HG02798 (cell line): ENCODE measurements around the gene KSR1.

Experiments
- ATAC-seq: cut with Tn5 transposase; IDR thresholded peaks from one replicate; pipeline ENCODE4 v1.9.1; 2021; ENCODE audit warnings: mild to moderate bottlenecking; ENCODE audit not compliant: unreplicated experiment, poor library complexity

Gene KSR1

DNA sequence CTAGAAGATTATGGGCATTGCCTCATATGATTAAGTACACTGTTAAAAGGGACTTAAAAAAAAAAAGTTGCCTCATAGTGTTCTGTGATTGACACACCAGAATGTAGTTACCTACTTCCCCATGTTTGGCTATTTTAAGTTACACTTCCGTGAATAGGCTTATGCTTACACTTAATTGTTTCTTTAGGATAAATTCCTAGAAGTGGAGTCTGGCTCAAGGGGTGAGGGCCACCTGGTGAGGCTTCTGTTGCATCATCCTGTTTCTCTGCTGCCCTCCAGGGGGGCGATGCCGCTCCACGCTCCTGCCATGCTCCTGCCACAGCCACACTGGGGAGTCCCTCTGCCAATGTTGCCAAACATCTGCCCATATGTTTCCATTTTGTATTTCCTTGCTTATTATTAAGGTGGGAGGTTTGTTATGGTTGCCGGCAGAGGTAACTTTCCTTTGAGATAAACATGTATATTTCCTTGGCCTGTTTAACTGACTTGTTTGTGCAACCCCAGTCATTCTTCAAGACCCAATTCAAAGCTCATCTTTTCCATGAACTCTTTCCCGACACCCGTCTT lies 73.1 kb downstream of the KSR1 start:
- no peak for ATAC-seq

DNA sequence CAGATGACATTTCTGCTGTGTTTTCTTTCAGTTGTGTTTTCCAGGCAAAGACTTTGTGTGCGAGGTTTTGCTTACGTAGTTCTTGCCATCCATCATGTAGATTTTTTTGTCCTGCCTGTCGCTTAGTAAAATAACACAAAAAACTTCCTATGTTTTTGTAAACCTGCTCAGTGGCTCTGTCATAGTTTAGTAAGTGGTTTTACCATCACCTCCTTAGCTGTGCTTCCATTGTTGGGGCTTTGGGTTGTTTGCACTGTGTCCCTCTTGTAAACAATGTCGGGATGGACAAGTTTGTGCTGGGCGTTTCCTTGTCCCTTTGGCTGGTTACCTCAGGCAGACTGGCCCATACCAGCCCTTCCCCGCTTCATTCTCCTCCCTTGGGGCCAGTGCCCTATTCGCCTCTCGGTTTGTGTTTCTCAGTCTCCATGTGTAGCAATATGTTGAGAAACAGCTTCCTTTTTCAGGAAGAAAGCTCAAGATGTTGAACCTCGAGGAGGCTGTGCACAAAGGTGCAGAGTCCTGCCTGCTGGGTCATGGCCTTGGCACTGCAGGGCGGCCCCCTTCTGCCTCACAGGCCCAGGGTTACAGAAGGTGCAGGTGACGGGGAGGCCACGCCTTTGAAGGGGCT lies 74.6 kb downstream of the KSR1 start:
- ATAC-seq: peak; percentile 27

GRCh38 chr17:27531469-27531961 lies 75.3 kb downstream of the KSR1 start:
- peak; percentile 48 for ATAC-seq

DNA sequence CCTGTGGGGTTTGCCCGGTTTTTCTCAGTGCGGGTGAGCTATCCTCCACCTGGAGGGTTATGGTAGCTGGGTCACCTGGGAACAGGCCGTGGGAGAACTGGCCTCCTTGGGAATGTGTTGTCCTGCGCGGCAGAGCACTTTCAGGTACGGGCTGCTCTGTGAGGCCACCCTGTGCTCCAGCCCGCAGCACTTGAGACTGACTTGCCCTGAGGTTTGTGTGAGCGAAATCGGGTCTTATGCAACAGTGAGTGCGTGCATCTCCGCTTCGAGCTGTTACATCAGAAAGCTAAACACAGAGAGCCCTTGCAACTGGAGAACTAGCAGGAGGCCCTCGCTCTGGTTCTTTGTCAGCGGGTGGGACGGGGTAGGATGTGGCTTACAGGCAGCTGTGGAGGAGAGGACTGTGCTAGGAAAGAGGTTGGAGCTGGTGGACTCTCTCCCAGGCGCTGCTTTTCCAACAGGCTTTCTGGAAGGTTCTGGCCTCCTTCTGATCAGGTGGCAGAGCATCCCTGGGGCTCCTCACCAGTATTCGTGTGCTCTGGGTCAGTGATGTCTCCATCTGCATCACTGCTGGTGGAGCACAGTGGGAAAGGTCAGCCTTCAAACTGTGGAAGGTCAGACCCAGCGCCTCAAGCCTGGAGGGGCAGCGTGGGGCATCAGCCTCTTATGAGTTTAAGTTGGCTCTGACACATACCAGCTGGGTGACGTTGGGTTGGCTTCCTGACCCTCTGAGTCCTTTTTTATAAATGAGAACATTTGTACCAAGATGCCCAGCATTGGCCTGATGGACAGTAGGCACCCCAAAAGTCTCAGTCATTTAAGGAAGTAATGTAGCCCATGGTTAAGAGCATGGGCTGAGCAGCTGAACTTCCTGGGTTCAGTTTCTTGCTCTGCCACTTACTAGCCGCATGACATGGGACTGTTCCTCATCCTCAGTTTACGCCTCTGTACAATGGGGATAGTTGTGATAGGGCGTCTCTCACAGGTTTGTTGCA lies 76.3 kb downstream of the KSR1 start:
- ATAC-seq: no peak

- no peak for ATAC-seq
Observed at GRCh38 chr17:27533874-27534815, 77.9 kb downstream of the KSR1 start.

DNA sequence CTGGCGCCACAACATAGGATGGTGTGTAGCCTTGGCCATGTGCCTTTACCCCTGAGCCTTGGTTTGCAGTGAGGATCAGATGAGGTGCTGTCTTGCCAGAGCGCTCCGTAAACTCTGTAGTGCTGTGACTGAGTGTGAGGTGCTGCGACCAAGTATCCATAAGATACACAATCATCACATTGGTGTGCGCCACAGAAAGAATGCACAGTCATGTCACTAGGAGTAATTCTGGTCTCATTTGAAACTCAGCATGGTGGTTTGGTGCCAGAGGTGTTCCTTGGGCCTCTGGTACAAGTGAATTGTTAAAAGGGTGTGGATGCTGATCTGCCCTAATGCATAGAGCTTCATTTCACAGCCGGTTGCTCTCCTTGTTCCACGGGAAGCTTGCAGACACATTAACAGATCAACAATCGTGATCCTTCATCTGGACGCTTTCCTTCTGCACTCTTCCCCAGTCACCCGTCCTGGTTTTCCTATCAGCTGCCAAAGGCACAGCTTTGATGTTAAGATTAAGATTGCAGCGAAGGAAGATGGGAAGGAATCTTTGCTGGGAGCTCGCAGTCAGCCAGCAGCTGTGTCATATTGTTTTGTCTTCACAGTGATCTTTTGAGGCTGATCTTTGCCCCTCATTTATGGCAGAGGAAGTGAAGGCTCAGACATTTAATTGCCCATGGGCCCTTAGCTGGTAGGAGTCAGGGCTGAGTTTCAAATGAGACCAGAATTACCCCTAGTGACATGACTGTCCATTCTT lies 79.1 kb downstream of the KSR1 start:
- ATAC-seq: no peak

- ATAC-seq: no peak
Observed at GRCh38 chr17:27535975-27536374, 79.7 kb downstream of the KSR1 start.

- ATAC-seq: no peak
Observed at GRCh38 chr17:27536781-27537180, 80.5 kb downstream of the KSR1 start.

GRCh38 chr17:27538156-27538955 lies 82.1 kb downstream of the KSR1 start:
- ATAC-seq: no peak

DNA sequence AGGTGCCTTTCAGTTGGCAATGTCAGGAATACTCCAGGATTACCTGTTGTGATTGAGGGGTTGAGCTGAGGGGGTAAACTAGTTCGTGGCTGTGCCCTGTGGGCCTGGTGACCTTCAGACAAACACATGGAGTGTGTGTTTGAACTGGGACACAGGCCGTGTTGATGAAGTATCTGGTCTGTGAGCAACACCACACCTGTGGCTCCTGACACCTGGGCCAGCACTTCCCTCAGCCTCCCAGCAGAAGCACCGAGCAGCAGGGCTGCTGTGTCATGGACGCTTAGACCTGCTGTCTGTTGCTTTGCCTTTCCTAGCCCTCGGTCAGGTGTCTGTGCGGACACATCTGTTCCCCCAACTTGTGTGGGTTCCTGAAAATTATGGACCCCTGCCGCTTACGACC lies 82.9 kb downstream of the KSR1 start:
- no peak for ATAC-seq

DNA sequence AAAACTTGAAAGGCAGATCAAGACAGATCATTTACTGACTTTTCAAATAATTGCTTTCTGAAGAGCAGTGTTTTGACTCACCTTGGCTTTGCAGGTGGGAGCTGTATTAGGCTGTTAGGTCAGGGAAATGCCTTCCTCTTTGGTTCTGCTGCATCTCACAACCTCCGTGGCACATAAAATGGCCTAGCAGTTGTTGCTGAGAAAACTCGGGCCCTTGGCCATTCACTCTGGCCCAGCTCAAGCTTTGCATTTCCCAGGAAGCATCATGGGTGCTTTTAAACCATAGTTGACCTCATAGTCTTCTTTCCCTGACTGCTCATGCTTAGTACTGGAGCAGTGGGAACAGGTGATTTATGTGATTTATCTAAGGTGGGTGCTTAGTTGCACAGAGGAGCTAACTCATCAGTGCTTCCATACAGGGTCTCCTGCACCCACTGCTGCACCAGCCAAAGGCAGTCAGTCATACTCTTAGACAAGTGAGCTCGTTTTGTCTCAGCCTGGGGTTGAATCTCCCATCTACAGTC lies 83.6 kb downstream of the KSR1 start:
- ATAC-seq: no peak

- no peak for ATAC-seq
Observed at GRCh38 chr17:27540318-27541101, 84.3 kb downstream of the KSR1 start.

- ATAC-seq: no peak
Observed at GRCh38 chr17:27541301-27542023, 85.2 kb downstream of the KSR1 start.

GRCh38 chr17:27542841-27543463 lies 86.7 kb downstream of the KSR1 start:
- ATAC-seq: no peak

GRCh38 chr17:27543464-27543856 lies 87.2 kb downstream of the KSR1 start:
- ATAC-seq: no peak

DNA sequence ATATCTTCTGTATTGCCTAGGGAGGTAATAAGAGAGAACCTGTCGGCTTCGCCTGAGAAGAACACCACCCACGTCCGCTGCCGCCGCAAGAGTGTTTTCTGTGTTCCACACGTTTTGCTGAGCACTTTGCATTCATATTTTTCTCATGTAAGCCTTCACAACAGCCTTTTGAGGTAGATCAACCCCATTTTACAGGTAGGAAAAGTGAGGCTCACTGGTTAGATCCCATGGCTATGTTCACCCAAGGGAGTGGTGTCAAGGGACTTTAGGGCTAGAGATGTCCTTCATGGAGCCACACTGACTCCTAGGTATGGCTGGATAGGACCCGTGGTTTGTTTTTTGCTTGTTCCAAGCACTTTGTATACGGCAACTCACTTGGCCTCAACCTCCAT lies 87.7 kb downstream of the KSR1 start:
- no peak for ATAC-seq
